HG03521 (cell line): ENCODE data around the gene MARCO.
"Not testable (repeated sequence)": the region's sequence is repeated elsewhere in the genome, so short reads cannot be mapped to it uniquely, and the experiment has no call there.

ENCODE experiments used
- ATAC-seq: cut with Tn5 transposase; IDR thresholded peaks from one replicate; pipeline ENCODE4 v1.9.1; 2021; ENCODE audit warnings: mild to moderate bottlenecking, moderate library complexity; ENCODE audit not compliant: unreplicated experiment

Gene MARCO

DNA sequence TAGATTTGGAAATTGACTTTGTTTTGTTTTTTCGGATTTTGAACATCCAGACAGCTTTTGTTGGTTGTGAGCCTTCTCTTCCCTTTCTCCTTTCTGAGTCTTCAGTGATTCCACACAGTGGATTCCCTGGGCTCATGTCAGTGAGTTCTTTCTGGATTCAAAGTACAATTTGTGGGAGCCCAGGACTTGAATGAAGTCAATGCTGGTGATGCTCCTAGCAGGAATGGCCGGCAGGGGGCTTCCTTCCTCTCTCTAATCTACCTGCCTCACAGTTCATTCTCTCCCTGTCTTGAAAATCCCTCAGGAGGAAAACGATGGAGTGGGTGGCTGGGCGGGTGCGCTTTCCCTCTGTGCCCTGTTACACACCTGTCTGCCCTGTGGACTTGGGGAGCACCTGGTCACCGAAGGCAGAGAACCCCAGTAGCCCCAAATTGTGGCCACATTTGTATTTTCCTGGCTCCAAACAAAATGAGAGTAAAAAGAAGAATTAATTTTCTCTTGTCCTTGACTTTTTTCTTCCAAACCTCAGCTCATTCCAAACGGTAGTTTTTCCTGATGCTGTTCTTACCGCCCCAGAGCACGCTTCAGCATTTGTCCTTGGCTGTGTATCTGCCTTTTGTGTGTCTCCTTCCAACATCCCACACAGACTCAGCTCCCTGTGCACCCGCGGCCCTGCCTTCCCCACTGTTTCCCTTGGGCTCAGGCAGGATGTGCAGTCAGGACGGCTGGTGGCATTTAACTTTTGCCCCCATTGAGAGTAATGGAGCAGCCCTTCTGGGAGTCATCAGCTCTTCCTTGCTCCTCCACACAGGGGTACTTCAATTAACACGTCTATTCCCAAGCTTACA, 86.6 kb downstream of the MARCO start:
- ATAC-seq, result no peak

DNA sequence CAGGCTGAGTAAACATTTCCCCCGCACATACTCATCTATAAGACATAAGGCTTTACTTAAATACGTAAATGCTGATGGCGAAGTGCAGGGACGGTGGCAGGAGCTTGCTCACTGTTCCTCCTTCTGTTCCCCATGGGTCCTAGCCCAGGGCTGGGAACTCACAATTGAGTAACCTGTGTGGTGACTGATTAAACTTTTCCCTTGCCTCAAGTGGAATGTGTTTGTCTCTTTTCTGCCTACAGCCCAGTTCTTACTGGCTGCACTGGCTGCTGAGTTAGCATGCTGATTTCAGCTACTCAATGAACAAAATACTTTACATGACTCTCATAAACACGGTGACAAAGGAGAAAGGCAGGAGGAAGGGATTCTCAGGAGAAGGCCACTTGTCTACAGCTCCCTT, 87.3 kb downstream of the MARCO start:
- no peak for ATAC-seq

DNA sequence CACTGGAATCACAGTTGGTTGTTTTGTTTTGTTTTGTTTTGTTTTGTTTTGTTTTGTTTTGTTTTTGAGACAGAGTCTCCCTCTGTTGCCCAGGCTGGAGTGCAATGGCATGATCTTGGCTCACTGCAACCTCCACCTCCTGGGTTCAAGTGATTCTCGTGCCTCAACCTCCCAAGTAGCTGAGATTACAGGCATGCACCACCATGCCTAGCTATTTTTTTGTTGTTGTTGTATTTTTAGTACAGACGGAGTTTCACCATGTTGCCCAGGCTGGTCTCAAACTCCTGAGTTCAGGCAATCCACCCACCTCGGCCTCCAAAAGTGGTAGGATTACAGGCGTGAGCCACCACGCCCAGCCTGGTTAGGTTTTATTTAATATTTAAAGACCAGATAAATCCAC, 95.9 kb downstream of the MARCO start:
- not testable (repeated sequence) for ATAC-seq

DNA sequence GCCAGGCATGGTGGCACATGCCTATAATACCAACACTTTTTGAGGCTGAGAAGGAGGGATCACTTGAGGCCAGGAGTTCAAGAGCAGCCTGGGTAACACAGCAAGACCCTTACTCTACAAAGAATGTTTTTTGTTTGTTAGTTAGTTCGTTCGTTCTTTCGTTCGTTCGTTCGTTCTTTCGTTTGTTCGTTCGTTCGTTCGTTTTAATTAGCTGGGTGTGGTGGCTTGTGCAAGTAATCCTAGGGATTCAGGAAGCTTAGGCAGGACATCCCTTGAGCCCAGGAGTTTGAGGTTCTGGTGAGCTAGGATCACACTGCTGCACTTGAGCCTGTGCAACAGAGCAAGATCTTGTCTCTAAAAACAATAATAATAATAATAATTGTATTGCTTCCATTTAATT, 98.7 kb downstream of the MARCO start:
- ATAC-seq, result no peak
